GM19023 (cell line): ENCODE measurements around the gene KIAA0040.

Experiments used
- ATAC-seq: cut with Tn5 transposase; IDR thresholded peaks from one replicate; pipeline ENCODE4 v1.9.1; 2021; ENCODE audit warnings: mild to moderate bottlenecking, moderate library complexity; ENCODE audit not compliant: unreplicated experiment

The KIAA0040 gene

GRCh38 chr1:175203570-175204068 is 11.0 kb upstream of the KIAA0040 start:
- no peak for ATAC-seq

GRCh38 chr1:175200678-175201521 is 8.3 kb upstream of the KIAA0040 start:
- no peak for ATAC-seq

GRCh38 chr1:175198332-175198731 is 5.8 kb upstream of the KIAA0040 start:
- ATAC-seq: no peak

GRCh38 chr1:175197531-175197930 is 5.0 kb upstream of the KIAA0040 start:
- no peak for ATAC-seq

- no peak for ATAC-seq
Measured at GRCh38 chr1:175195798-175196197, 3.2 kb upstream of the KIAA0040 start.

GRCh38 chr1:175195281-175195680 is 2.7 kb upstream of the KIAA0040 start:
- no peak for ATAC-seq

- ATAC-seq: no peak
Measured at GRCh38 chr1:175193527-175193910, 943 bp upstream of the KIAA0040 start.

GRCh38 chr1:175192111-175192629 is 406 bp downstream of the KIAA0040 start:
- ATAC-seq: no peak

GRCh38 chr1:175191659-175192058 is 917 bp downstream of the KIAA0040 start:
- no peak for ATAC-seq

- peak; percentile 62 for ATAC-seq
Measured at GRCh38 chr1:175188936-175189335, 3.6 kb downstream of the KIAA0040 start.

GRCh38 chr1:175186433-175187160 is 6.0 kb downstream of the KIAA0040 start:
- no peak for ATAC-seq

- ATAC-seq: no peak
Measured at GRCh38 chr1:175185903-175186302, 6.7 kb downstream of the KIAA0040 start.

GRCh38 chr1:175183586-175183985 is 9.0 kb downstream of the KIAA0040 start:
- ATAC-seq: no peak

- no peak for ATAC-seq
Measured at GRCh38 chr1:175182201-175182746, 10.3 kb downstream of the KIAA0040 start.

- ATAC-seq: no peak
Measured at GRCh38 chr1:175179837-175180590, 12.6 kb downstream of the KIAA0040 start.

GRCh38 chr1:175178456-175178855 is 14.1 kb downstream of the KIAA0040 start:
- ATAC-seq: no peak

GRCh38 chr1:175178056-175178455 is 14.5 kb downstream of the KIAA0040 start:
- ATAC-seq: no peak

- no peak for ATAC-seq
Measured at GRCh38 chr1:175176246-175176645, 16.3 kb downstream of the KIAA0040 start.

GRCh38 chr1:175174309-175175102 is 18.1 kb downstream of the KIAA0040 start:
- ATAC-seq: no peak

GRCh38 chr1:175173531-175173930 is 19.0 kb downstream of the KIAA0040 start:
- no peak for ATAC-seq
